Psoas muscle (tissue), 8 donors: Measurements from ENCODE around the gene GLDC. TPM values are rescaled to one million over a fixed set of nuclear protein-coding genes. Genes with fewer than 3 reads are reported as not detected.
"Not testable (repeated sequence)": the region's sequence is repeated elsewhere in the genome, so short reads cannot be mapped to it uniquely, and the experiment has no call there.

Experiments
- ATAC-seq, 4 donors: fragments of 200-7000 bp; cut with Tn5 transposase; one replicate each; pipeline ENCODE4 v1.9.1; 2020; ENCODE audit warnings: moderate library complexity in 3 of 4, mild to moderate bottlenecking in 2 of 4
- DNase-seq, 2 donors: peaks; one replicate each; pipeline ENCODE4 v3.0.0-alpha.2; 2020
- H3K27ac ChIP-seq: fragments of 200-600 bp; one replicate; pipeline ENCODE4 v1.8.0; 2022
- H3K27me3 ChIP-seq, 3 donors: fragments of 200-600 bp in 1 of 3; one replicate each; pipeline versions ENCODE4 v1.6.1 to v1.8.0; 2013 to 2022; ENCODE audit warnings: low read length in 2 of 3, mild to moderate bottlenecking in 2 of 3, moderate library complexity in 1 of 3; ENCODE audit not compliant: insufficient read depth in 3 of 3
- H3K36me3 ChIP-seq, 2 donors: fragments of 200-600 bp in 1 of 2; one replicate each; pipeline versions ENCODE4 v1.6.1 to v1.8.0; 2013 to 2022; ENCODE audit warnings: low read depth in 1 of 2, mild to moderate bottlenecking in 1 of 2, moderate library complexity in 1 of 2; ENCODE audit not compliant: insufficient read depth in 1 of 2
- H3K4me1 ChIP-seq: fragments of 200-600 bp; one replicate; pipeline ENCODE4 v1.8.0; 2022
- H3K4me3 ChIP-seq: fragments of 200-600 bp; one replicate; pipeline ENCODE4 v1.8.0; 2022; ENCODE audit warnings: mild to moderate bottlenecking
- H3K9me3 ChIP-seq: fragments of 200-600 bp; one replicate; pipeline ENCODE4 v1.8.0; 2022
- CTCF ChIP-seq: fragments of 200-600 bp; IDR thresholded peaks from one replicate; pipeline ENCODE4 v1.8.0; 2022; ENCODE audit warnings: antibody characterized with exemption
- WGBS, 3 donors: extraction: QIAGEN DNeasy Blood & Tissue Kit; methylation state at CpG; one replicate each; pipeline versions ENCODE4 v1.1.6 to v1.1.7; 2013; 5-methylcytosine and 5-hydroxymethylcytosine counted together
- intact Hi-C, 2 donors: fragments of 100-400 bp; cut with DNase I; formaldehyde crosslinking; loops; one replicate each; pipeline versions ENCODE4 v1.11.0 to v1.14.2; 2022
- polyA plus RNA-seq, 3 donors: library from polyadenylated mRNA; stranded (reverse); fragments of 200-250 nt; gene quantifications; one replicate each; pipeline ENCODE4 v1.2.3, GENCODE V29; 2013
- total RNA-seq, 4 donors: library from RNA; stranded (reverse); fragmentation: NEBNext Ultra II Directional in 2 of 4; extraction: Animal tissue kit (Norgen Biotek cat#: 25700) in 2 of 4; gene quantifications; one replicate each; pipeline versions ENCODE4 v1.2.1 to v1.2.4, GENCODE V29; 2021 to 2023
- donor health status: healthy with polysubstance abuse.
- donor health status: DM: no; HTN: no; CAD: no; lungs with moderate emphysema.
- donor health status: Bipolar disorder and iron deficiency.
- donor health status: healthy.
- donor health status: DM: yes; HTN: yes; CAD: no.
- donor health status: DM: no; HTN: no; CAD: no.
- donor health status: DM: no; HTN: no; CAD: no.
- donor health status: DM: yes; HTN: yes; CAD: no.

GLDC gene
- total and polyA plus RNA-seq, 7 donors = 0.30 to 2.3 (median 1.3) TPM

- 91 to 94% (median 92%) methylated on average over 8 of the region's 8 CpGs for WGBS, 3 donors
- H3K4me3 ChIP-seq = no peak overlapping the region
- no peaks in the 10 kb centered on the region for H3K36me3 ChIP-seq
- DNase-seq (no peak), ATAC-seq (no peak)
- TF ChIP-seq CTCF = no peak
- H3K27ac ChIP-seq = no peak overlapping the region
- H3K27me3 ChIP-seq = no peaks in the 10 kb centered on the region
- H3K9me3 ChIP-seq = no peaks in the 10 kb centered on the region
- intact Hi-C loops = no loop called here
- no peaks in the 10 kb centered on the region for H3K4me1 ChIP-seq
These were observed 100.4 kb downstream of the GLDC start for GRCh38 chr9:6545017-6545691.

- H3K27me3 ChIP-seq = no peaks in the 10 kb centered on the region
- ATAC-seq (no peak), DNase-seq (no peak)
- H3K4me3 ChIP-seq = no peak overlapping the region
- 46 to 52% (median 48%) methylated on average over 6 of the region's 6 CpGs for WGBS, 3 donors
- TF ChIP-seq CTCF = no peak
- H3K27ac ChIP-seq = no peak overlapping the region
- intact Hi-C loops = no loop called here
- no peaks in the 10 kb centered on the region for H3K36me3 ChIP-seq
- H3K9me3 ChIP-seq = no peaks in the 10 kb centered on the region
- H3K4me1 ChIP-seq = no peaks in the 10 kb centered on the region
These were observed 102.3 kb downstream of the GLDC start for GRCh38 chr9:6543204-6543603.

GRCh38 chr9:6542617-6543016 is 102.9 kb downstream of the GLDC start:
- H3K27me3 ChIP-seq, H3K27ac ChIP-seq, H3K4me1 ChIP-seq, DNase-seq, ATAC-seq, H3K4me3 ChIP-seq, H3K36me3 ChIP-seq, intact Hi-C loops, H3K9me3 ChIP-seq: not testable (repeated sequence)
- 85 to 87% (median 87%) methylated on average over 5 of the region's 5 CpGs for WGBS, 3 donors

GRCh38 chr9:6538666-6539071 is 106.9 kb downstream of the GLDC start:
- intact Hi-C loops = no loop called here
- WGBS, 3 donors = 47 to 49% (median 47%) methylated on average over 3 of the region's 3 CpGs
- no peak overlapping the region for H3K27ac ChIP-seq
- H3K4me1 ChIP-seq = no peaks in the 10 kb centered on the region
- no peaks in the 10 kb centered on the region for H3K27me3 ChIP-seq
- no peak for TF ChIP-seq CTCF
- ATAC-seq (no peak), DNase-seq (no peak)
- H3K4me3 ChIP-seq = no peak overlapping the region
- no peaks in the 10 kb centered on the region for H3K36me3 ChIP-seq
- no peaks in the 10 kb centered on the region for H3K9me3 ChIP-seq

- H3K4me3 ChIP-seq = no peak overlapping the region
- no peaks in the 10 kb centered on the region for H3K4me1 ChIP-seq
- WGBS, 3 donors = 84 to 92% (median 89%) methylated on average over 3 of the region's 3 CpGs
- intact Hi-C loops = no loop called here
- DNase-seq (no peak), ATAC-seq (no peak)
- no peak overlapping the region for H3K27ac ChIP-seq
- H3K36me3 ChIP-seq = no peaks in the 10 kb centered on the region
- H3K27me3 ChIP-seq = no peaks in the 10 kb centered on the region
- no peak for TF ChIP-seq CTCF
- H3K9me3 ChIP-seq = no peaks in the 10 kb centered on the region
These were observed 109.9 kb downstream of the GLDC start for GRCh38 chr9:6535594-6535993.
